Thyroid gland (tissue), 4 donors: ENCODE data around the gene KCNQ1OT1. TPM values are rescaled to one million over a fixed set of nuclear protein-coding genes. Genes with fewer than 3 reads are reported as not detected.

ENCODE experiments used
- DNase-seq, 2 donors: peaks; one replicate each; pipeline ENCODE4 v3.0.0-alpha.2; 2019
- H3K27ac ChIP-seq, 3 donors: fragments of 200-600 bp; sonication (generic); 1 replicate in 2 of 3; 2 replicates in 1 of 3; pipeline ENCODE4 v1.5.1; 2016 to 2019; ENCODE audit warnings: mild to moderate bottlenecking in 1 of 3, moderate library complexity in 1 of 3
- H3K27me3 ChIP-seq: fragments of 200-600 bp; sonication (generic); one replicate; pipeline ENCODE4 v1.5.1; 2019
- H3K36me3 ChIP-seq, 2 donors: fragments of 200-600 bp; sonication (generic); one replicate each; pipeline ENCODE4 v1.5.1; 2016 to 2019
- H3K4me1 ChIP-seq, 2 donors: fragments of 200-600 bp; sonication (generic); one replicate each; pipeline ENCODE4 v1.5.1; 2017 to 2019
- H3K4me3 ChIP-seq, 3 donors: fragments of 200-600 bp; sonication (generic); replicated peaks in 1 of 3; 1 replicate in 2 of 3; 2 replicates in 1 of 3; pipeline ENCODE4 v1.5.1; 2016; ENCODE audit warnings: mild to moderate bottlenecking in 1 of 3
- H3K9me3 ChIP-seq: fragments of 200-600 bp; sonication (generic); one replicate; pipeline ENCODE4 v1.5.1; 2017
- POLR2A ChIP-seq, 2 donors: fragments of 450-650 bp; IDR thresholded peaks; one replicate each; pipeline ENCODE4 v1.6.1; 2017; ENCODE audit warnings: antibody characterized with exemption in 2 of 2, mild to moderate bottlenecking in 2 of 2, moderate library complexity in 1 of 2
- WGBS, 2 donors: methylation state at CpG; one replicate each; pipeline ENCODE4 v1.1.5; 2017; 5-methylcytosine and 5-hydroxymethylcytosine counted together
- intact Hi-C: fragments of 100-400 bp; cut with DNase I; formaldehyde crosslinking; loops from one replicate; pipeline ENCODE4 v1.15.1; 2023
- total RNA-seq, 4 donors: library from RNA; depleted of rRNA; stranded (reverse); fragments of >200 nt; gene quantifications; one replicate each; pipeline ENCODE4 v1.2.3, GENCODE V29; 2016
- TF ChIP-seq, protein P1 (sequence below), 6 experiments: fragments of 200-600 bp in 3 of 6; fragments of 450-650 bp in 3 of 6; sonication (generic) in 3 of 6; IDR thresholded peaks; one replicate each; pipeline ENCODE4 v1.5.1; 2016 to 2019; ENCODE audit warnings: antibody characterized with exemption in 6 of 6, mild to moderate bottlenecking in 2 of 6, inconsistent platforms in 1 of 6, moderate library complexity in 1 of 6

The KCNQ1OT1 gene
- total RNA-seq, 4 donors from 2014 or later, result 2.0 to 4.1 (median 3.2) TPM

DNA sequence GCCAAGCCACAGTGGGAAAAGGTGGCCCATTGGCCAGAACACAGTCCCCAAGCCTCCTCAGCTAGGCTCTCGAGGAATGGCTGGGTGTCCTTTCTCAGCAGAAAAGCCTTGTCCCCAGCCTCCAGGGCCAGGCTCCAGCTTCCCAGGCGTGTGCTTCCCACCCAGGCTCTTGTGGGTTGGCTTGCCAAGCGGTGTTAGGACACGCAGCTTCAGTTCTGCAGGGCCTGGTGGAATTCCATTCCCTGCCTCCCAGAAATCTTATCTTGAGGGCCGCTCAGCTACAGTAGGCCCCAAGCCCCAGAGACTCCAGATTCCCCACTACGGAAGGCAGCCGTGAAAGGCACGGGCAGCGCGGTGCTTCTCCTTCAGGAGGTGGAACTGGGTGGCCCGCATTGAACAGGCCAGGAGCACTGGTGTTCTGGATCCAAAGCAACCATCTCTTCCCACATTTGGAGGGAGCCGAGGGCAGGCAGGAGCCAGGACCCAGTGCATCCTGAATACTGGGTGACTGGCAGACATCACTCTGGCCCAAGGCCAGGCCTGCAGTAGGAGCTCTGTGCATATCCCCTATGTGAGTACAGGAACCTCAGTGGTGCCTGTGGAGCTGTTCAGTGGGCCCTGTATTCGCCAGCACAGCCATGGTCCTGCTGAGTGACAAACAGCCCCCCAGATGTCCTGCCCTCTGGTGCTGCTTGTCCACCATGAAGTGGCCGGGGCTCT lies 16.7 kb upstream of the KCNQ1OT1 start:
- Histone ChIP-seq H3K4me3 (no peak overlapping the region), H3K27me3 (no peaks in the 10 kb centered on the region), H3K9me3 (no peaks in the 10 kb centered on the region), H3K36me3 (no peaks in the 10 kb centered on the region), H3K27ac (no peak overlapping the region), H3K4me1 (no peaks in the 10 kb centered on the region)
- TF ChIP-seq, protein P1, sequence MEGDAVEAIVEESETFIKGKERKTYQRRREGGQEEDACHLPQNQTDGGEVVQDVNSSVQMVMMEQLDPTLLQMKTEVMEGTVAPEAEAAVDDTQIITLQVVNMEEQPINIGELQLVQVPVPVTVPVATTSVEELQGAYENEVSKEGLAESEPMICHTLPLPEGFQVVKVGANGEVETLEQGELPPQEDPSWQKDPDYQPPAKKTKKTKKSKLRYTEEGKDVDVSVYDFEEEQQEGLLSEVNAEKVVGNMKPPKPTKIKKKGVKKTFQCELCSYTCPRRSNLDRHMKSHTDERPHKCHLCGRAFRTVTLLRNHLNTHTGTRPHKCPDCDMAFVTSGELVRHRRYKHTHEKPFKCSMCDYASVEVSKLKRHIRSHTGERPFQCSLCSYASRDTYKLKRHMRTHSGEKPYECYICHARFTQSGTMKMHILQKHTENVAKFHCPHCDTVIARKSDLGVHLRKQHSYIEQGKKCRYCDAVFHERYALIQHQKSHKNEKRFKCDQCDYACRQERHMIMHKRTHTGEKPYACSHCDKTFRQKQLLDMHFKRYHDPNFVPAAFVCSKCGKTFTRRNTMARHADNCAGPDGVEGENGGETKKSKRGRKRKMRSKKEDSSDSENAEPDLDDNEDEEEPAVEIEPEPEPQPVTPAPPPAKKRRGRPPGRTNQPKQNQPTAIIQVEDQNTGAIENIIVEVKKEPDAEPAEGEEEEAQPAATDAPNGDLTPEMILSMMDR (IDR thresholded peaks at IDR 0.05), result no peak
- TF ChIP-seq POLR2A (IDR thresholded peaks at IDR 0.05), result no peak
- DNase-seq, result no peak
- WGBS, 2 donors, result 86 to 97% methylated on average over 4 to 6 of the region's 14 CpGs
- intact Hi-C loops, result no loop called here

DNA sequence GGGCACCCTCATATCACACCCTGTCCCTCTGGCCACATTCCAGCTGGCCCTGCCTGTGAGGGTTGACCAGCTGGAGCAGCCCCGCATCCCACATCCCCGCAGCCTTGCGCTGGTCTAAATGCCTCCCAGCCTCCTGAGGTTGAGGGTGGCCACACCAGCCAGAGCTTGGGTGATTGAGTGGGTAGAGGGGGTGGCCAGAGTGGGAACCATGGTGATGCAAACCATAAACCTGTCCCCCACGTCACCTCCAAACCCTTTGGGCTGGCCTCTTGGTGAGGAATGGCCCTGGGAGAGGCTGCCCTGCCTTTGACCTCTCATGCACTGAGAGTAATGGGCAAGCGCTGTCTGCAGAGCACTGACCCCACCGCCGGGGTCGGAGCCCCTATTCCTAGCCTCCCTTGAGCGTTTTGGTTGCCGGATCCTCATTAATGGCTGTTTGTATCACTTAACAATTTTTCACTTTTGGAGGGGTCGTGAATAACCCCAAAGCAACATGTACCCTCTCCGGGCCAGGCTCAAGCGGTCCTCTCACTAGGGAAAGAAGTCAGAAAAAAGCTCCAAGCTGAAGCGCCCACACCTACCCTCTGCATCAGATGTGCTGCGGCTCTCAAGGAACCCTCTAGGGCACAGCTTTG lies 16.0 kb upstream of the KCNQ1OT1 start:
- no peaks in the 10 kb centered on the region for H3K27me3 ChIP-seq
- H3K4me3 ChIP-seq, result no peak overlapping the region
- no peaks in the 10 kb centered on the region for H3K36me3 ChIP-seq
- TF ChIP-seq, protein P1 (IDR thresholded peaks at IDR 0.05), result no peak
- no peak overlapping the region for H3K27ac ChIP-seq
- intact Hi-C loops, result no loop called here
- H3K9me3 ChIP-seq, result no peaks in the 10 kb centered on the region
- 96 to 97% methylated on average over 13 to 15 of the region's 15 CpGs for whole genome bisulfite sequencing, 2 donors
- H3K4me1 ChIP-seq, result no peaks in the 10 kb centered on the region
- DNase-seq, result no peak

- Histone ChIP-seq H3K27me3 (no peaks in the 10 kb centered on the region), H3K4me3 (no peak overlapping the region), H3K4me1 (no peaks in the 10 kb centered on the region), H3K9me3 (no peaks in the 10 kb centered on the region), H3K36me3 (no peaks in the 10 kb centered on the region), H3K27ac (no peak overlapping the region)
- WGBS, 2 donors, result 96 to 100% methylated on average over 7 of the region's 7 CpGs
- intact Hi-C loops, result no loop called here
- TF ChIP-seq, protein P1 (IDR thresholded peaks at IDR 0.05), result no peak
- no peak for TF ChIP-seq POLR2A (IDR thresholded peaks at IDR 0.05)
- no peak for DNase-seq
Observed at GRCh38 chr11:2714871-2715270, 15.1 kb upstream of the KCNQ1OT1 start.

DNA sequence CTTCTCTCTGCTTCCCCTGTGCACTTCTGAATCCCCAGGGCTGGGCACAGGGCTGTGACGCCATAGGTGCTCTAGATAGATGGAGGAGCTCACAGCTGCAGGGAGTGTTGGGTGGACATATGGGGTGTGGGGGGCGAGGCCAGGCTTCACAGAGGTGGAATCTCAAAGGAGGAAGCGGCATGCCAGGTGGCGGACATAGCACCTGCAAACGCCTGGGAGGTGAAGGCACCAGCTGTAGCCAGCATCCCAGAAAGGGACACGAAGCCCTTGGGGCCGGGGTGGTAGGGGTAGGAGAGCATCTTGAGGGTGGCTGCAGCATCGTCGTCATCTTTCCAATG lies 14.6 kb upstream of the KCNQ1OT1 start:
- Histone ChIP-seq H3K36me3 (no peaks in the 10 kb centered on the region), H3K4me3 (no peak overlapping the region), H3K9me3 (no peaks in the 10 kb centered on the region), H3K27me3 (no peaks in the 10 kb centered on the region), H3K27ac (no peak overlapping the region), H3K4me1 (no peaks in the 10 kb centered on the region)
- DNase-seq, result no peak
- WGBS, 2 donors, result 95% methylated on average over 7 to 9 of the region's 9 CpGs
- intact Hi-C loops, result no loop called here
- TF ChIP-seq, protein P1 (IDR thresholded peaks at IDR 0.05), result no peak
- no peak for TF ChIP-seq POLR2A (IDR thresholded peaks at IDR 0.05)

GRCh38 chr11:2713661-2714462 lies 14.1 kb upstream of the KCNQ1OT1 start:
- H3K4me1 ChIP-seq, result no peaks in the 10 kb centered on the region
- no peak for DNase-seq
- TF ChIP-seq, protein P1 (IDR thresholded peaks at IDR 0.05), result no peak
- TF ChIP-seq POLR2A (IDR thresholded peaks at IDR 0.05), result no peak
- H3K27me3 ChIP-seq, result no peaks in the 10 kb centered on the region
- 82 to 97% methylated on average over 20 to 24 of the region's 26 CpGs for WGBS, 2 donors
- no peak overlapping the region for H3K4me3 ChIP-seq
- no peak overlapping the region for H3K27ac ChIP-seq
- no peaks in the 10 kb centered on the region for H3K36me3 ChIP-seq
- no peaks in the 10 kb centered on the region for H3K9me3 ChIP-seq
- intact Hi-C loops, result no loop called here
